HG03280 (cell line): Measurements from ENCODE around the gene SOX1.

ENCODE experiments used
- ATAC-seq: cut with Tn5 transposase; IDR thresholded peaks from one replicate; pipeline ENCODE4 v1.9.1; 2021; ENCODE audit warnings: mild to moderate bottlenecking, moderate library complexity; ENCODE audit not compliant: unreplicated experiment

The SOX1 gene

GRCh38 chr13:112067116-112067741, at the start of gene SOX1:
SOX1 (plus strand) TSS chr13:112067149; CDS start chr13:112067659, 510 bp downstream.
- no peak for ATAC-seq

GRCh38 chr13:112024577-112024976, 42.4 kb upstream of the SOX1 start:
- no peak for ATAC-seq

DNA sequence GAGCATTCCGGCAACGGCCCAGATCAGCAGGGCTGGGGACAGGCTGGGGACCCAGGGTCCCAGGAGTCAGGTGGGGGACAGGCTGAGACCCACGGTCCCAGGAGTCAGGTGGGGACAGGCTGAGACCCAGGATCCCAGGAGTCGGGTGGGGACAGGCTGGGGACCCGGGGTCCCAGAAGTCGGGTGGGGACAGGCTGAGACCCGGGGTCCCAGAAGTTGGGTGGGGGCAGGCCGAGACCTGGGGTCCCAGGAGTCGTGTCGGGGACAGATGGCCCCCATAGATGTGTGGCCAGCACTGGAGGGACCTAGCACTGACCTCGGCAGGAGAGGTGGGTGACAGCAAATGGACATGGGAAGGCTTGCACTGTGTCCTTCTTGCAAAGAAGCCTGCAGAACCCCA, 39.7 kb upstream of the SOX1 start:
- no peak for ATAC-seq

GRCh38 chr13:112028481-112028880, 38.5 kb upstream of the SOX1 start:
- no peak for ATAC-seq

DNA sequence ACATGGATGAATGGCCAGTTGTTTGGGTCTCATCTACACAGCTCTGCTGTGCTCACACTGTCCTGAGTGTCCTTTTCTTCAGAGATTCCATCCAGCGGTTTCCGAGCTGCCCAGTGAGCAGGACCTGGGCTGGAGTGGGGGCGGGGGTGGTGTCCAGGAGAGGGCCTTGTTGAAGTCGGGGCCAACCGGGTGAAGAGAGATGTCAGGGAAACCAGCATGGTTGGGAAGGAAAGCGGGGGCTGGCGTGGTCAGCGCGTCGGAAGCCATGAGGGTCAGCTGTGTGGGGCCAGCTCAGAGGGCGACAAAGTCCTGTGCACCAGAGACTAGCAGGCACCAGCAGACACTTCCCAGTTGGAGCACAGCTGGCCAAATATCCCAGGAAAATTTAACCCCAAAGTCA, 37.8 kb upstream of the SOX1 start:
- ATAC-seq = no peak

GRCh38 chr13:112032186-112032993, 34.6 kb upstream of the SOX1 start:
- no peak for ATAC-seq

GRCh38 chr13:112034231-112034630, 32.7 kb upstream of the SOX1 start:
- no peak for ATAC-seq

DNA sequence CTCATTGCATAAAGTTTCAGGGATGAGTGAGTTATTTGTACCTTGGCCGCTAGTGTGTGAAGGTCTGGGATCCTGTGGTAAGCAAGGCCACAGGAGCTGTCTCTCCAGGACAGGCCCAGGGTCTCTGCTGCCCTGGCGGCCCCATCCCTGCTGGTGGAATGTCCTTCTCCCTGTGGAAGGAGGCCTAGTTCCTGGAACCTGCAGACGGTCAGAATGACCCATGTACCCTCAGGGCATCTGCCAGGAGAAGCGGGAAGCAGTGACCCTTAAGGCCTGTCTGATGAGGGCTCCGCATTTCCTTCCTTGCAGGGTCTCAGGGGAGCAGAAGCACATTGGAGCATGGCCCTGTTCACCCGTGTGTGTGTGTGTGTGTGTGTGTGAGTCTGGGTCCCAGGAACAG, 32.1 kb upstream of the SOX1 start:
- ATAC-seq = no peak

DNA sequence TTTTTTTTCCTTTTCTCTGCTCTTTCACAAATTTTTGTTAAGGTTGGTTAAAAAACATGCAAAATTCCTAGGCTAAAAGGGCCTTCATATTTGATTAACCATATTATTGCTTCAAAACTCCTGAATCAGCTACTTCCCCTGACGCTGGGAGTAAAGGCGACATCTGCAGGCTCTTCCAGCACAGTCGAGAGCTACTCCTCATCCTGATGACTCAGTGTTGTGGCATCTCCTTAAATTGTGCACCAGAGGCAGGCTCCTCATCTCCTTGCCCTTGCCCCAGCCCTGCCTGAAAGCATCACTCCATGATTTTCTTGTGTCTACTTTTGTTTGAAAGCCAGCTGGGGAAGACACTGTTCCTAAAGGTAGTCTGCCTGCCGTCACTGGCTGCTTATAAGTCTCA, 24.5 kb upstream of the SOX1 start:
- no peak for ATAC-seq

DNA sequence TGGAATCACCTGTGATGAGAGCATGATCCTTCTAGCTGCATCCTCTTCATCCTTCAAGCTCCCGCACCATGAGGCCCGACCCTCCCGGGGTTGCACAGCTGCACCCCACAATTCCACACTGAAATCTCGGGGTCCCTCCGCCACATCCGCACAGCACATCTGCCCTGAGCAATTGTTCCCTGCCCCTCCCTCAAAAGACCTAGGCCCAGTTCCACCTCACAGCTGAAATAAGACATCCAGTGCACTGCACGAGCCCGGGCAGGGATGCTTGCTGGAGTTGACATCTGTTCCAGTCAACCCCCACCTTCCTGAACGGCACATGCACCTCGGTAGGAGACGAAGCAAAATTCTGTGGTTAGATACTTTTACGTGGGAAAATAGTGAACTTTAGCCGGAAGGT, 14.7 kb upstream of the SOX1 start:
- no peak for ATAC-seq

GRCh38 chr13:112053167-112053743, 13.7 kb upstream of the SOX1 start:
- no peak for ATAC-seq

- no peak for ATAC-seq
Observed at GRCh38 chr13:112053744-112054615, 13.0 kb upstream of the SOX1 start.

DNA sequence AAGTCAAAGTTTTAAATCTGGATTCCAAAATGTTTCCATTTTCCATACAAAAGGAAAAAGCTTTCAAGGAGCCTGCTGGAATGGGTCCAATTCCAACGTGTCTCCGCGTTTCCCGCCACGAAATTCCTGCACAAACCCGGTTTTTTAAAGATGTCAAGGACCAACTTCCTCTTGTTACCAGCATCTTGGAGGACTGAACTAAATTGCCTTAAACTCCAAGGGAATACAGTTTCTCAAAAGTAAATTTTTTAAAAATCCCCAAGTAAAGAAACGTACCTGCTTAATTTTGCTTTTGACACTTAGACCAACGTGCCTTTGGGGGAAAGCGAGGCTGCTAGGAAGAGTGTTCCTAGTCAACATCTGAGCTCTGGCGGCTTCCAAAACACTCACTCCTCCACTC, 12.3 kb upstream of the SOX1 start:
- no peak for ATAC-seq

- ATAC-seq = no peak
Observed at GRCh38 chr13:112055036-112055914, 11.7 kb upstream of the SOX1 start.

DNA sequence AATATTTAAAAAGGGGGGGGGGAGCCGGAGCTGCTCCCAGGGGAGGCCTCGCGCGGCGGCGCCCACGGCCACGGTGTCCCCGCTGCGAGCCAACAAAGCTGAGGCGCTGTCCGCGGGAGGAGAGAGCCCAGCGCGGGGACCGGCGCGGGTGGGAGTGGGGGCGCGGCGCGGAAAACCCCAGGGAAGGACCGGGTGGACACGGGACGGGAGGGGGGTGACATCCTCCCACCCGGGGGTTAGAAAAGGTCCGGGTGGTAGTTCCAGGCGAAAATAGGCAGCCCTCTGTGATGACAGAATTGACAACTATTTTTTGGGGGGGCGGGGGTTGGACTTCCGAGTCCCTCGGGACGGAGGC, 11.1 kb upstream of the SOX1 start:
- ATAC-seq = no peak

DNA sequence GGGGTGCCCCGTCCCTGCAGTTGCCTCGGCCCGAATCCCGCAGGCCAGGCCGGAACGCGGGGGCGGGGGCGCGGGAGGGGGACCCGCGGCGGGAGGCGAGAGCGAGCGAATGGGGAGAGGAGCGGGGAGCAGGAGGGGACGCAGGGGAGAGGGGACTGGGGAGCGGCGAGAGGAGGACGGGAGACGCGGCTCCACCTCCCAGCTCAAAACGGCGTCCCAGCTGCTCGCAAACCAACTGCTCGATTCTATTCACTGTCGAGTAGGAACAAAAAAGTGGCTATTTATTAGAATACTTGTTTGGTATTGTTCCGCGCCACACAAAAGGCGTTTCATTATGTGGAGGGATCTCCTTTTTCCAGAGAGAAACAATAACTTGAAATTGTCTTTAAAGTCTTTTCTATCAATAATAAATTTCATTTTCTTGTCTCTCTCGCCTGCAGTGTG, 10.6 kb upstream of the SOX1 start:
- ATAC-seq = no peak

GRCh38 chr13:112056739-112057438, 10.1 kb upstream of the SOX1 start:
- no peak for ATAC-seq

- no peak for ATAC-seq
Observed at GRCh38 chr13:112057439-112057735, 9.6 kb upstream of the SOX1 start.

- ATAC-seq = no peak
Observed at GRCh38 chr13:112057736-112058518, 9.0 kb upstream of the SOX1 start.
